Measurements from ENCODE around the gene MAP7.

DNA sequence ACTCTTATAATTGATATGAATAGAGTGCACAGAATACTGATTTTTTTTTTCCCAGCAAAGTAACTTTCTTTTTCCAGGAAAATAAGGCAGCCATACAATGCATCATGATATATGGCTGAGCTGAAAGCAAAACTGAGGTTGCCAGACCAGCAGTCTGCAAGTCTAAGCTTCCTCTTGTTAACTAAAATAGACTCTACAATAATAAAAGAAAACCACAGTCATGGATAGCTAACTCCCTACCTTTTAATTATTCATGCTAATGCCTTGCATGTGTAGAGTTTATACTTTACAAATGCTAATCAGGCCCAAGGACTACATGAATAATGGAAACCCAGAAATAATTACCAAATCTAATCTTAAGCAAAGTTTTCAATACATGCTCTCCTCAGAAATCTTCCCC lies 47.4 kb downstream of the MAP7 start:
- TF ChIP-seq, protein P1, sequence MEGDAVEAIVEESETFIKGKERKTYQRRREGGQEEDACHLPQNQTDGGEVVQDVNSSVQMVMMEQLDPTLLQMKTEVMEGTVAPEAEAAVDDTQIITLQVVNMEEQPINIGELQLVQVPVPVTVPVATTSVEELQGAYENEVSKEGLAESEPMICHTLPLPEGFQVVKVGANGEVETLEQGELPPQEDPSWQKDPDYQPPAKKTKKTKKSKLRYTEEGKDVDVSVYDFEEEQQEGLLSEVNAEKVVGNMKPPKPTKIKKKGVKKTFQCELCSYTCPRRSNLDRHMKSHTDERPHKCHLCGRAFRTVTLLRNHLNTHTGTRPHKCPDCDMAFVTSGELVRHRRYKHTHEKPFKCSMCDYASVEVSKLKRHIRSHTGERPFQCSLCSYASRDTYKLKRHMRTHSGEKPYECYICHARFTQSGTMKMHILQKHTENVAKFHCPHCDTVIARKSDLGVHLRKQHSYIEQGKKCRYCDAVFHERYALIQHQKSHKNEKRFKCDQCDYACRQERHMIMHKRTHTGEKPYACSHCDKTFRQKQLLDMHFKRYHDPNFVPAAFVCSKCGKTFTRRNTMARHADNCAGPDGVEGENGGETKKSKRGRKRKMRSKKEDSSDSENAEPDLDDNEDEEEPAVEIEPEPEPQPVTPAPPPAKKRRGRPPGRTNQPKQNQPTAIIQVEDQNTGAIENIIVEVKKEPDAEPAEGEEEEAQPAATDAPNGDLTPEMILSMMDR (IDR thresholded peaks at IDR 0.05): no peak
- TF ChIP-seq POLR2A (IDR thresholded peaks at IDR 0.05): no peak

Measured in esophagus squamous epithelium (tissue), 4 donors.